Chondrocyte (in vitro differentiated cells): ENCODE measurements around the gene SYNGR1. TPM values are rescaled to one million over a fixed set of nuclear protein-coding genes. Genes with fewer than 3 reads are reported as not detected.
"Not testable (repeated sequence)": the region's sequence is repeated elsewhere in the genome, so short reads cannot be mapped to it uniquely, and the experiment has no call there.

Experiments
- DNase-seq: peaks from one replicate; pipeline ENCODE4 v3.0.0; 2021; ENCODE audit warnings: mixed read lengths, low spot score
- H3K27ac Mint-ChIP-seq: one replicate; pipeline ENCODE4 v1.8.0; 2021; ENCODE audit warnings: mild to moderate bottlenecking, moderate library complexity, mixed read lengths; ENCODE audit not compliant: unreplicated experiment
- H3K27me3 Mint-ChIP-seq: 2 replicates; pipeline ENCODE4 v1.8.0; 2021; ENCODE audit warnings: low read depth, mixed read lengths
- H3K36me3 Mint-ChIP-seq: 2 replicates; pipeline ENCODE4 v1.8.0; 2021; ENCODE audit warnings: low read depth, mixed read lengths
- H3K4me1 Mint-ChIP-seq: 2 replicates; pipeline ENCODE4 v1.8.0; 2021; ENCODE audit warnings: low read depth, mild to moderate bottlenecking, mixed read lengths
- H3K4me3 Mint-ChIP-seq: one replicate; pipeline ENCODE4 v1.8.0; 2021; ENCODE audit warnings: mild to moderate bottlenecking, moderate library complexity, mixed read lengths; ENCODE audit not compliant: unreplicated experiment
- H3K9me3 Mint-ChIP-seq: 2 replicates; pipeline ENCODE4 v1.8.0; 2021; ENCODE audit warnings: low read depth, mixed read lengths
- total RNA-seq: library from RNA; stranded (reverse); gene quantifications from 3 replicates; pipeline ENCODE4 v1.2.1, GENCODE V29; 2021
- TF ChIP-seq, protein P1 (sequence below): fragments of 200-600 bp; sonication (generic); IDR thresholded peaks from 2 replicates; pipeline ENCODE4 v1.5.0; 2021; ENCODE audit warnings: antibody characterized with exemption, mild to moderate bottlenecking, moderate library complexity

Gene SYNGR1
- total RNA-seq, 1 donor from 2014 or later: 18.4 TPM

GRCh38 chr22:39355080-39355479 is 5.3 kb downstream of the SYNGR1 start:
- no peaks in the 10 kb centered on the region for H3K9me3 Mint-ChIP-seq
- no peaks in the 10 kb centered on the region for H3K27me3 Mint-ChIP-seq
- peaks cover 17% of the 10 kb centered on the region for H3K4me1 Mint-ChIP-seq
- H3K27ac Mint-ChIP-seq: no peak overlapping the region
- peaks cover 2% of the 10 kb centered on the region for H3K36me3 Mint-ChIP-seq
- TF ChIP-seq, protein P1, sequence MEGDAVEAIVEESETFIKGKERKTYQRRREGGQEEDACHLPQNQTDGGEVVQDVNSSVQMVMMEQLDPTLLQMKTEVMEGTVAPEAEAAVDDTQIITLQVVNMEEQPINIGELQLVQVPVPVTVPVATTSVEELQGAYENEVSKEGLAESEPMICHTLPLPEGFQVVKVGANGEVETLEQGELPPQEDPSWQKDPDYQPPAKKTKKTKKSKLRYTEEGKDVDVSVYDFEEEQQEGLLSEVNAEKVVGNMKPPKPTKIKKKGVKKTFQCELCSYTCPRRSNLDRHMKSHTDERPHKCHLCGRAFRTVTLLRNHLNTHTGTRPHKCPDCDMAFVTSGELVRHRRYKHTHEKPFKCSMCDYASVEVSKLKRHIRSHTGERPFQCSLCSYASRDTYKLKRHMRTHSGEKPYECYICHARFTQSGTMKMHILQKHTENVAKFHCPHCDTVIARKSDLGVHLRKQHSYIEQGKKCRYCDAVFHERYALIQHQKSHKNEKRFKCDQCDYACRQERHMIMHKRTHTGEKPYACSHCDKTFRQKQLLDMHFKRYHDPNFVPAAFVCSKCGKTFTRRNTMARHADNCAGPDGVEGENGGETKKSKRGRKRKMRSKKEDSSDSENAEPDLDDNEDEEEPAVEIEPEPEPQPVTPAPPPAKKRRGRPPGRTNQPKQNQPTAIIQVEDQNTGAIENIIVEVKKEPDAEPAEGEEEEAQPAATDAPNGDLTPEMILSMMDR: no peak
- H3K4me3 Mint-ChIP-seq: no peak overlapping the region
- no peak for DNase-seq

DNA sequence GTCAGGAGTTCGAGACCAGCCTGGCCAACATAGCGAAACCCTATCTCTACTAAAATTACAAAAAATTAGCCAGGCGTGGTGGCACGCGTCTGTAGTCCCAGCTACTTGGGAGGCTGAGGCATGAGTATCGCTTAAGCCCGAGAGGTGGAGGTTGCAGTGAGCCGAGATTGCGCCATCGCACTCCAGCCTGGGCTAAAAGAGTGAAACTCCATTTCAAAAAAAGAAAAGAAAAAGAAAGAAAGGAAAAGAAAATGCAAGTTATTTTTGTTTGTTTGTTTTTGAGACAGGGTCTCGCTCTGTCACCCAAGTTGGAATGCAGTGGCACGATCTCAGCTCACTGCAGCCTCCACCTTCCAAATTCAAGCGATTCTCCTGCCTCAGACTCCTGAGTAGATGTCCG is 6.0 kb downstream of the SYNGR1 start:
- not testable (repeated sequence) for H3K27ac Mint-ChIP-seq, DNase-seq, H3K36me3 Mint-ChIP-seq, H3K27me3 Mint-ChIP-seq, H3K9me3 Mint-ChIP-seq, H3K4me3 Mint-ChIP-seq
- H3K4me1 Mint-ChIP-seq: peaks cover 16% of the 10 kb centered on the region

DNA sequence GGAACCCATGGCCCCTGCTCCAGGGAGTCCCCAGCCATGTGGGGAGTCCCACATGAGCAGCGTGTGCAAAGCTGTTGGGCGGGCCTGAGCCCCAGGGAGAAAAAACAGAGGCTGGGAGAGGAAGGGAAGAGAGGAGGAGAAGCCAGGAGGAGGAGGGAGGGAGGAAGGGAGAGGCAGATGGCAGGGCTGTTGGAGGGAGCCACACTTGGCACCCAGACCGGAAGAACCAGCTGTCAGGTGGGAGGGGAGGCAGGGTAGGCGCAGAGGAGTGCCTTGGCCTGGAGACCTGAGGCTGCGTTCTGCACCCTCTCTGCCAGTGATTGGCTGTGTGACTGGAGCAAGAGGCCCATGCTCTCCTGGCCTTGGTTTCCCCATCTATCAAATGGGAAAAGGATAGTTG is 6.7 kb downstream of the SYNGR1 start:
- TF ChIP-seq, protein P1: no peak
- H3K4me1 Mint-ChIP-seq: peaks cover 15% of the 10 kb centered on the region
- H3K27ac Mint-ChIP-seq: no peak overlapping the region
- no peak overlapping the region for H3K4me3 Mint-ChIP-seq
- no peaks in the 10 kb centered on the region for H3K9me3 Mint-ChIP-seq
- DNase-seq: no peak
- peaks cover 2% of the 10 kb centered on the region for H3K36me3 Mint-ChIP-seq
- no peaks in the 10 kb centered on the region for H3K27me3 Mint-ChIP-seq

DNA sequence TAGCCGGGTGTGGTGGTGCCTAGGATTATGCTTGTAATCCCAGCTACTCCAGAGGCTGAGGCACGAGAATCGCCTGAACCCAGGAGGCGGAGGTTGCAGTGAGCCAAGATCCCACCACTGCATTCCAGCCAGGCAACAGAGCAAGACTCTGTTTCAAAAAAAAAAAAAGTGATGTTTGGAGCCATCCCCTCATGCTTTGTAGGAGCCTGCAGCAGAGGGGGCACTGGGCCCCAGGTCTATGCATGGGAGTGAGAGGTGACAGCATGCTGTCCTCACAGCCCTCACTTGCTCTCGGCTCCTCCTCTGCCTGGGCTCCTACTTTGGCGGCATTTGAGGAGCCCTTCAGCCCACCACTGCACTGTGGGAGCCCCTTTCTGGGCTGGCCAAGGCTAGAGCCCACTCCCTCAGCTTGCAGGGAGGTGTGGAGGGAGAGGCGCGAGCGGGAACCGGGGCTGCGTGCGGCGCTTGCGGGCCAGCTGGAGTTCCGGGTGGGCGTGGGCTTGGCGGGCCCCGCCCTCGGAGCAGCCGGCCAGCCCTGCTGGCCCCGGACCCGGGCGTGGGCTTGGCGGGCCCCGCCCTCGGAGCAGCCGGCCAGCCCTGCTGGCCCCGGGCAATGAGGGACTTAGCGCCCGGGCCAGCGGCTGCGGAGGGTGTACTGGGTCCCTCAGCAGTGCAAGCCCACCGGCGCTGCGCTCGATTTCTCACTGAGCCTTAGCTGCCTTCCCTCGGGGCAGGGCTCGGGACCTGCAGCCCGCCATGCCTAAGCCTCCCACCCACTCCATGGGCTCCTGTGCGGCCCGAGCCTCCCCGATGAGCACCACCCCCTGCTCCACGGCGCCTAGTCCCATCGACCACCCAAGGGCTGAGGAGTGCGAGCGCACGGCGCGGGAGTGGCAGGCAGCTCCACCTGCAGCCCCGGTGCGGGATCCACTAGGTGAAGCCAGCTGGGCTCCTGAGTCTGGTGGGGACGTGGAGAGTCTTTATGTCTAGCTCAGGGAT is 7.6 kb downstream of the SYNGR1 start:
- not testable (repeated sequence) for H3K36me3 Mint-ChIP-seq, H3K27ac Mint-ChIP-seq, H3K9me3 Mint-ChIP-seq, H3K4me3 Mint-ChIP-seq, H3K27me3 Mint-ChIP-seq, H3K4me1 Mint-ChIP-seq, DNase-seq

DNA sequence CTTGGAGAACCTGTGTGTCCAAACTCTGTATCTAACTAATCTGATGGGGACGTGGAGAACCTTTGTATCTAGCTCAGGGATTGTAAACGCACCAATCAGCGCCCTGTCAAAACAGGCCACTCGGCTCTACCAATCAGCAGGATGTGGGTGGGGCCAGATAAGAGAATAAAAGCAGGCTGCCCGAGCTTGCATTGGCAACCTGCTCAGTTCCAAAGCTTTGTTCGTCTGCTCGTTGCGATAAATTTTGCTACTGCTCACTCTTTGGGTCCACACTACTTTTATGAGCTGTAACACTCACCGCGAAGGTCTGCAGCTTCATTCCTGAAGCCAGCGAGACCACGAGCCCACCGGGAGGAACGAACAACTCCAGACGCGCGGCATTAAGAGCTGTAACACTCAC is 8.4 kb downstream of the SYNGR1 start:
- H3K9me3 Mint-ChIP-seq, H3K36me3 Mint-ChIP-seq, H3K4me3 Mint-ChIP-seq, H3K27ac Mint-ChIP-seq, H3K27me3 Mint-ChIP-seq, DNase-seq: not testable (repeated sequence)
- peaks cover 15% of the 10 kb centered on the region for H3K4me1 Mint-ChIP-seq

GRCh38 chr22:39359659-39360195 is 9.9 kb downstream of the SYNGR1 start:
- H3K4me3 Mint-ChIP-seq: no peak overlapping the region
- H3K4me1 Mint-ChIP-seq: peaks cover 31% of the 10 kb centered on the region
- H3K27me3 Mint-ChIP-seq: no peaks in the 10 kb centered on the region
- DNase-seq: no peak
- TF ChIP-seq, protein P1: no peak
- peaks cover 2% of the 10 kb centered on the region for H3K36me3 Mint-ChIP-seq
- H3K9me3 Mint-ChIP-seq: no peaks in the 10 kb centered on the region
- no peak overlapping the region for H3K27ac Mint-ChIP-seq
